Measurements from ENCODE around the gene SLC16A3.
A peak's percentile ranks its signal among the peaks of the same experiment; 100 is the strongest.

DNA sequence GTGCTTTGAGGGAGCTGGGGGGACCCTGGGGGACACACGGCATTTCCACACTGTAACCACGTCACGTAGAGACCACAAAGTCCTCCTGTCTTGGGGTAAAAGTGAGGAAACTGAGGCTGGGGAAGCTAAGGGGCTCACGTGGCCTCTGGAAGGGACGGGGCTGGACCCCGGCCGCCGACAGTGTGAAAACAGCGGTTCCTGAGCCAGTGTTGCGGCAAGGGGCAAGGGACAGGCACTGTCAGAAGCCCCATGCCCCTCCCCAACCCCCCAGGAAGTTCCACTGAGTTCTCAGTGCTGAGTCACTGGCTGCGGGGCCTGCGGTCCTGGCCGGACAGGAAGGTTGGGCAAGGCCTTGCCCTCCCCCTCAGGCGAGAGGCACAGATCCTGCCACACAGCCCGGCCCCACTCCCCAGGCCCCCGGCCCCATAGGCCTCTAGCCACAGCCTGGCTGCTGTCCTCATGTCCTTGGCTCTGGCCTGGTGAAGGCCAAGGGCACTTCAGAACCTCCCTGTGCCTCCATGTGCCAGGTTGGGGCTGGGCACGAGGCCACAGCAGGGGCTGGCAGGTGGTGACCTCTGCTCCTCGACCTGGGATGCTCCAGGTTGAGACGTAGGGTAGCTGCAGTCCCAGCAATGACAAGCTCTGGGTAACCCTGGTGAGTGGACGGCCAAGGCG, 11.2 kb upstream of the SLC16A3 start:
- TF ChIP-seq, protein P1, sequence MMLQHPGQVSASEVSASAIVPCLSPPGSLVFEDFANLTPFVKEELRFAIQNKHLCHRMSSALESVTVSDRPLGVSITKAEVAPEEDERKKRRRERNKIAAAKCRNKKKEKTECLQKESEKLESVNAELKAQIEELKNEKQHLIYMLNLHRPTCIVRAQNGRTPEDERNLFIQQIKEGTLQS (IDR thresholded peaks at IDR 0.05) = peak; percentile 35; the same call in 1 of the 2 replicates
- TF ChIP-seq, protein P1 (CRISPR knock-in tag; conservative IDR thresholded peaks at IDR 0.05) = no peak
- TF ChIP-seq POLR2AphosphoS2 (IDR thresholded peaks at IDR 0.05; ENCODE audit: low read length) = no peak
- no peak for TF ChIP-seq CTCF (IDR thresholded peaks at IDR 0.05 in 2 of 3, conservative IDR thresholded peaks at IDR 0.05 in 1 of 3; ENCODE audit: insufficient read depth in 2 of 3, low read depth in 1 of 3, low read length in 3 of 3)
- TF ChIP-seq SAP30 (IDR thresholded peaks at IDR 0.05; ENCODE audit: borderline replicate concordance, insufficient read depth, low read depth, low read length, poor library complexity, severe bottlenecking) = no peak
- no peak for TF ChIP-seq ZBTB8A (IDR thresholded peaks at IDR 0.05; ENCODE audit: partially characterized antibody)
- TF ChIP-seq, protein P2, sequence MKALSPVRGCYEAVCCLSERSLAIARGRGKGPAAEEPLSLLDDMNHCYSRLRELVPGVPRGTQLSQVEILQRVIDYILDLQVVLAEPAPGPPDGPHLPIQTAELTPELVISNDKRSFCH (CRISPR knock-in tag; IDR thresholded peaks at IDR 0.05) = no peak
- TF ChIP-seq, protein P2 (tag; IDR thresholded peaks at IDR 0.05) = no peak; the same call in none of the 2 replicates
- no peak for TF ChIP-seq SMC3 (conservative IDR thresholded peaks at IDR 0.05; ENCODE audit: insufficient read depth, low read depth, low read length)
- TF ChIP-seq, protein P3, sequence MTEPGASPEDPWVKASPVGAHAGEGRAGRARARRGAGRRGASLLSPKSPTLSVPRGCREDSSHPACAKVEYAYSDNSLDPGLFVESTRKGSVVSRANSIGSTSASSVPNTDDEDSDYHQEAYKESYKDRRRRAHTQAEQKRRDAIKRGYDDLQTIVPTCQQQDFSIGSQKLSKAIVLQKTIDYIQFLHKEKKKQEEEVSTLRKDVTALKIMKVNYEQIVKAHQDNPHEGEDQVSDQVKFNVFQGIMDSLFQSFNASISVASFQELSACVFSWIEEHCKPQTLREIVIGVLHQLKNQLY (CRISPR knock-in tag; conservative IDR thresholded peaks at IDR 0.05) = no peak
- no peak for TF ChIP-seq ATF1 (CRISPR knock-in tag; IDR thresholded peaks at IDR 0.05)
- TF ChIP-seq ATF1 (tag; IDR thresholded peaks at IDR 0.05) = no peak
- TF ChIP-seq PTBP1 (IDR thresholded peaks at IDR 0.05; ENCODE audit: low read depth, low read length) = no peak
